Adipocyte (in vitro differentiated cells): ENCODE measurements around the gene HLA-DMB.
A peak's percentile ranks its signal among the peaks of the same experiment; 100 is the strongest.

ENCODE experiments used
- DNase-seq: peaks from one replicate; pipeline ENCODE4 v3.0.0-alpha.2; 2015; ENCODE audit warnings: low read depth
- H3K27me3 ChIP-seq: replicated peaks from 2 replicates; pipeline ENCODE4 v1.7.0; 2013; ENCODE audit warnings: mild to moderate bottlenecking, low read length, moderate library complexity; ENCODE audit not compliant: control insufficient read depth, insufficient read depth
- H3K36me3 ChIP-seq: 2 replicates; pipeline ENCODE4 v1.7.0; 2013; ENCODE audit warnings: low read length, mild to moderate bottlenecking, moderate library complexity; ENCODE audit not compliant: control insufficient read depth, insufficient read depth, severe bottlenecking
- H3K4me1 ChIP-seq: 2 replicates; pipeline ENCODE4 v1.7.0; 2013; ENCODE audit warnings: mild to moderate bottlenecking, low read length, moderate library complexity; ENCODE audit not compliant: control insufficient read depth, insufficient read depth
- H3K4me3 ChIP-seq: 2 replicates; pipeline ENCODE4 v1.7.0; 2013; ENCODE audit warnings: mild to moderate bottlenecking, low read length, moderate library complexity
- H3K9ac ChIP-seq: 2 replicates; pipeline ENCODE4 v1.7.0; 2013; ENCODE audit warnings: mild to moderate bottlenecking, low read length, moderate library complexity
- H3K9me3 ChIP-seq: 2 replicates; pipeline ENCODE4 v1.7.0; 2013; ENCODE audit warnings: mild to moderate bottlenecking, low read length, moderate library complexity; ENCODE audit not compliant: control insufficient read depth

HLA-DMB gene

GRCh38 chr6:32890831-32891230 lies 50.0 kb downstream of the HLA-DMB start:
- no peak for DNase-seq
- Histone ChIP-seq H3K36me3 (no peaks in the 10 kb centered on the region), H3K27me3 (no peaks in the 10 kb centered on the region), H3K4me1 (peaks cover 34% of the 10 kb centered on the region), H3K4me3 (no peak overlapping the region), H3K9me3 (no peaks in the 10 kb centered on the region), H3K9ac (no peak overlapping the region)

- H3K27me3 ChIP-seq = no peaks in the 10 kb centered on the region
- no peaks in the 10 kb centered on the region for H3K36me3 ChIP-seq
- no peak overlapping the region for H3K4me3 ChIP-seq
- peaks cover 32% of the 10 kb centered on the region for H3K4me1 ChIP-seq
- H3K9ac ChIP-seq = no peak overlapping the region
- DNase-seq = peak; percentile 41
- H3K9me3 ChIP-seq = no peaks in the 10 kb centered on the region
These were observed 51.3 kb downstream of the HLA-DMB start for GRCh38 chr6:32889533-32889932.

- no peaks in the 10 kb centered on the region for H3K9me3 ChIP-seq
- H3K9ac ChIP-seq = no peak overlapping the region
- peaks cover 39% of the 10 kb centered on the region for H3K4me1 ChIP-seq
- no peak overlapping the region for H3K4me3 ChIP-seq
- H3K36me3 ChIP-seq = no peaks in the 10 kb centered on the region
- no peaks in the 10 kb centered on the region for H3K27me3 ChIP-seq
- no peak for DNase-seq
These were observed 52.3 kb downstream of the HLA-DMB start for GRCh38 chr6:32888576-32888975.

GRCh38 chr6:32887616-32888015 lies 53.2 kb downstream of the HLA-DMB start:
- Histone ChIP-seq H3K9ac (peak overlapping the region; percentile 11), H3K9me3 (no peaks in the 10 kb centered on the region), H3K4me3 (peak overlapping the region; percentile 31), H3K36me3 (no peaks in the 10 kb centered on the region), H3K27me3 (no peaks in the 10 kb centered on the region), H3K4me1 (peaks cover 47% of the 10 kb centered on the region)
- DNase-seq = no peak

- Histone ChIP-seq H3K4me3 (peak overlapping the region; percentile 31), H3K36me3 (no peaks in the 10 kb centered on the region), H3K4me1 (peaks cover 50% of the 10 kb centered on the region), H3K9ac (peak overlapping the region; percentile 11), H3K27me3 (no peaks in the 10 kb centered on the region), H3K9me3 (no peaks in the 10 kb centered on the region)
- peak; percentile 77 for DNase-seq
These were observed 54.0 kb downstream of the HLA-DMB start for GRCh38 chr6:32886681-32887383.

GRCh38 chr6:32885698-32886286 lies 55.0 kb downstream of the HLA-DMB start:
- peak; percentile 94 for DNase-seq

More at GRCh38 chr6:32885698-32886286, 55.0 kb downstream of the HLA-DMB start:
- Histone ChIP-seq H3K36me3 (no peaks in the 10 kb centered on the region), H3K4me3 (no peak overlapping the region), H3K27me3 (no peaks in the 10 kb centered on the region), H3K4me1 (peaks cover 50% of the 10 kb centered on the region), H3K9ac (peak overlapping the region; percentile 7), H3K9me3 (no peaks in the 10 kb centered on the region)
